Lower leg skin (tissue), 3 donors: ENCODE results near the gene SRSF6.

Experiments
- POLR2A ChIP-seq, 2 donors: fragments of 450-650 bp; IDR thresholded peaks; one replicate each; pipeline ENCODE4 v1.6.1; 2016 to 2017; ENCODE audit warnings: antibody characterized with exemption in 2 of 2, mild to moderate bottlenecking in 1 of 2, moderate library complexity in 1 of 2
- TF ChIP-seq, protein P1 (sequence below), 3 donors: fragments of 450-650 bp; IDR thresholded peaks; one replicate each; pipeline ENCODE4 v1.5.1; 2016; ENCODE audit warnings: antibody characterized with exemption in 3 of 3, mild to moderate bottlenecking in 3 of 3, moderate library complexity in 2 of 3

GRCh38 chr20:43409577-43409913, 48.2 kb upstream of the SRSF6 start:
- TF ChIP-seq, protein P1, sequence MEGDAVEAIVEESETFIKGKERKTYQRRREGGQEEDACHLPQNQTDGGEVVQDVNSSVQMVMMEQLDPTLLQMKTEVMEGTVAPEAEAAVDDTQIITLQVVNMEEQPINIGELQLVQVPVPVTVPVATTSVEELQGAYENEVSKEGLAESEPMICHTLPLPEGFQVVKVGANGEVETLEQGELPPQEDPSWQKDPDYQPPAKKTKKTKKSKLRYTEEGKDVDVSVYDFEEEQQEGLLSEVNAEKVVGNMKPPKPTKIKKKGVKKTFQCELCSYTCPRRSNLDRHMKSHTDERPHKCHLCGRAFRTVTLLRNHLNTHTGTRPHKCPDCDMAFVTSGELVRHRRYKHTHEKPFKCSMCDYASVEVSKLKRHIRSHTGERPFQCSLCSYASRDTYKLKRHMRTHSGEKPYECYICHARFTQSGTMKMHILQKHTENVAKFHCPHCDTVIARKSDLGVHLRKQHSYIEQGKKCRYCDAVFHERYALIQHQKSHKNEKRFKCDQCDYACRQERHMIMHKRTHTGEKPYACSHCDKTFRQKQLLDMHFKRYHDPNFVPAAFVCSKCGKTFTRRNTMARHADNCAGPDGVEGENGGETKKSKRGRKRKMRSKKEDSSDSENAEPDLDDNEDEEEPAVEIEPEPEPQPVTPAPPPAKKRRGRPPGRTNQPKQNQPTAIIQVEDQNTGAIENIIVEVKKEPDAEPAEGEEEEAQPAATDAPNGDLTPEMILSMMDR (IDR thresholded peaks at IDR 0.05), result no peak
- no peak for TF ChIP-seq POLR2A (IDR thresholded peaks at IDR 0.05)
